HepG2 (cell line): ENCODE data around the gene CCDC167. TPM values are rescaled to one million over a fixed set of nuclear protein-coding genes. Genes with fewer than 3 reads are reported as not detected.

ENCODE experiments used
- ATAC-seq: fragments of 200-7000 bp; cut with Tn5 transposase; 3 replicates; pipeline ENCODE4 v1.9.1; 2020; ENCODE audit warnings: mild to moderate bottlenecking, moderate library complexity
- BruUV-seq: library from RNA; stranded (reverse); fragments of 400-500 nt; replicated peaks from 2 replicates; lab custom pipeline; 2021; lab: Mats Ljungman, UMichigan
- CTCF ChIA-PET: fragments of 300-600 bp; formaldehyde crosslinking; extraction: SDS; loops from one replicate; lab custom pipeline; 2021; ENCODE audit warnings: low total read pairs, inconsistent platforms, low intra/inter-chr PET ratio; lab: Yijun Ruan, JAX
- POLR2A ChIA-PET: fragments of 350-600 bp; sonication (Branson Sonifier 250); formaldehyde crosslinking; loops from one replicate; lab custom pipeline; 2020; ENCODE audit warnings: antibody characterized with exemption, inconsistent platforms; lab: Yijun Ruan, JAX
- DNase-seq: peaks from one replicate; pipeline ENCODE4 v3.0.0-alpha.2; 2015; ENCODE audit warnings: low spot score
- FAIRE-seq: peaks from 3 replicates; lab custom pipeline; 2011; peaks lifted over from hg19 to GRCh38; lab: Jason Lieb, UNC
- H2AFZ ChIP-seq: one replicate; pipeline ENCODE4 v1.6.1; 2011; ENCODE audit warnings: low read length, inconsistent platforms
- H3K27ac ChIP-seq: fragments of 300-600 bp; 3 replicates; pipeline ENCODE4 v1.8.0; 2011; ENCODE audit warnings: mixed run types, mild to moderate bottlenecking, mixed read lengths, low read length, inconsistent platforms; ENCODE audit not compliant: insufficient read depth; ENCODE audit errors: extremely low read length
- H3K27me3 ChIP-seq, 2 experiments: fragments of 200-600 bp in 1 of 2; 2 replicates in 1 of 2; 3 replicates in 1 of 2; pipeline versions ENCODE4 v1.6.0 to v1.8.0; 2011; ENCODE audit warnings: low read length in 2 of 2, mild to moderate bottlenecking in 2 of 2, moderate library complexity in 2 of 2, inconsistent platforms in 1 of 2; ENCODE audit not compliant: insufficient read depth in 2 of 2, control insufficient read depth in 1 of 2
- H3K36me3 ChIP-seq, 2 experiments: fragments of 200-600 bp in 1 of 2; replicated peaks in 1 of 2; 2 replicates in 1 of 2; 3 replicates in 1 of 2; pipeline versions ENCODE4 v1.5.1 to v1.8.0; 2011; ENCODE audit warnings: low read length in 2 of 2, inconsistent platforms in 1 of 2; ENCODE audit not compliant: insufficient read depth in 2 of 2, control insufficient read depth in 1 of 2
- H3K4me1 ChIP-seq: 2 replicates; pipeline ENCODE4 v1.5.1; 2012; ENCODE audit warnings: low read length, inconsistent platforms; ENCODE audit not compliant: insufficient read depth
- H3K4me2 ChIP-seq: 2 replicates; pipeline ENCODE4 v1.6.0; 2011; ENCODE audit warnings: low read depth, low read length, inconsistent platforms
- H3K4me3 ChIP-seq, 3 experiments: fragments of 200-600 bp in 1 of 3; sonication (generic), shearing (Covaris generic) in 1 of 3; replicated peaks in 1 of 3; 2 replicates each; pipeline ENCODE4 v1.5.1; 2011 to 2016; ENCODE audit warnings: low read length in 3 of 3, inconsistent platforms in 2 of 3, low read depth in 2 of 3, mild to moderate bottlenecking in 2 of 3, control low read depth in 1 of 3, mixed read lengths in 1 of 3; ENCODE audit not compliant: insufficient read depth in 1 of 3
- H3K79me2 ChIP-seq: one replicate; pipeline ENCODE4 v1.6.1; 2011; ENCODE audit warnings: low read length, inconsistent platforms; ENCODE audit not compliant: insufficient read depth
- H3K9ac ChIP-seq: 2 replicates; pipeline ENCODE4 v1.6.0; 2011; ENCODE audit warnings: mild to moderate bottlenecking, low read depth, low read length, inconsistent platforms; ENCODE audit not compliant: insufficient read depth
- H3K9me3 ChIP-seq: 2 replicates; pipeline ENCODE4 v1.5.1; 2012; ENCODE audit warnings: mild to moderate bottlenecking, low read length
- H4K20me1 ChIP-seq: 2 replicates; pipeline ENCODE4 v1.6.0; 2011; ENCODE audit warnings: inconsistent platforms, mild to moderate bottlenecking, low read length, moderate library complexity; ENCODE audit not compliant: insufficient read depth
- HOXA3 ChIP-seq: sonication (generic); formaldehyde crosslinking; IDR thresholded peaks from 2 replicates; pipeline ENCODE4 v1.5.0; 2020; ENCODE audit warnings: missing genetic modification reagents
- POLR2AphosphoS5 ChIP-seq: IDR thresholded peaks from 2 replicates; pipeline ENCODE4 v1.6.1; 2012; ENCODE audit warnings: low read depth, low read length
- TEAD2 ChIP-seq: sonication (generic); formaldehyde crosslinking; IDR thresholded peaks from 2 replicates; pipeline ENCODE4 v1.9.0; 2021; ENCODE audit warnings: missing genetic modification reagents
- ZNF619 ChIP-seq: sonication (generic); formaldehyde crosslinking; IDR thresholded peaks from 2 replicates; pipeline ENCODE4 v1.4.0; 2020; ENCODE audit warnings: mild to moderate bottlenecking, missing genetic modification reagents
- WGBS: methylation state at CpG from one replicate; pipeline ENCODE4 v1.1.6; 2017; ENCODE audit warnings: low lambda C conversion rate; 5-methylcytosine and 5-hydroxymethylcytosine counted together
- in situ Hi-C: cut with HindIII; loops from 2 replicates; pipeline ENCODE4 v1.10.0; 2017; ENCODE audit warnings: low pct_unique_long_range_greater_than_20kb; ENCODE audit not compliant: extremely low pct_ligation_motif_present
- intact Hi-C: fragments of 100-400 bp; cut with micrococcal nuclease; formaldehyde crosslinking; loops from one replicate; pipeline ENCODE4 v1.10.0; 2022; ENCODE audit not compliant: unreplicated experiment
- polyA plus RNA-seq, 8 experiments: library from polyadenylated mRNA; depleted of rRNA in 3 of 8; stranded (reverse) in 7 of 8; unstranded in 1 of 8; fragments of >200 nt; fragmentation: Illumina TruSeq in 4 of 8; extraction: Trizol in 4 of 8; gene quantifications; 2 replicates each; pipeline versions ENCODE4 v1.2.1 to v1.2.3, GENCODE V29; 2011 to 2016; ENCODE audit warnings: low read depth in 4 of 8, missing spikeins in 1 of 8, mixed read lengths in 1 of 8; ENCODE audit not compliant: insufficient read depth in 1 of 8
- total RNA-seq, 5 experiments: library from RNA; depleted of rRNA; stranded (reverse); fragments of >200 nt; fragmentation: Illumina TruSeq; extraction: Trizol; gene quantifications; 2 replicates each; pipeline ENCODE4 v1.2.3, GENCODE V29; 2016; ENCODE audit warnings: low read depth in 1 of 5
- TF ChIP-seq, protein P1 (sequence below): sonication (generic); formaldehyde crosslinking; IDR thresholded peaks from 2 replicates; pipeline ENCODE4 v1.5.0; 2020; ENCODE audit warnings: missing genetic modification reagents
- TF ChIP-seq, protein P2 (sequence below): IDR thresholded peaks from 2 replicates; pipeline ENCODE4 v1.6.1; 2016
- TF ChIP-seq, protein P3 (sequence below): sonication (generic); formaldehyde crosslinking; IDR thresholded peaks from 2 replicates; pipeline ENCODE4 v1.5.0; 2020; ENCODE audit warnings: mild to moderate bottlenecking, missing genetic modification reagents, borderline replicate concordance

Gene CCDC167
- total and polyA plus RNA-seq, 2 of the 13 experiments (the other 11 are each of a cell fraction or from before 2014, with no cell fraction given): 48.4 to 66.8 TPM

DNA sequence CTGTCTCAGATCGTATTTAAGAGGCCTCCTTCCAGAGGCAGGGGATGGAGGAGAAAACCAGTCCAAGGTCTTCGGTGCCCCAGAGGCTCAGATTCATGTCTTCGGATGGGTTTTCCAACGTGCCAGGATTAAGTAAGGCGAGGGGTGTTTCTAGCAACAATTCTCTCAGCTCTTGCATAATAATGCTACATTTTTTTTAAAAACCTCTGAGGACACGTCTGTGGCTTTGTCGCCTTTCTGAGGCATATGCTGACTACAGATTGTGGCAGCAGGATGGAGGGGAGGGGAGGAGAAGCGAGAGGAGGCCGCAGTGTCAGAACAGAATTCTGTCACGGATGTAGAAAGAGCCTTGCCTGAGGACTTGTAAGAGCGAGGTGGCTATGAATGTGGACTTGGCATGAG lies 17.7 kb upstream of the CCDC167 start:
- TF ChIP-seq ZNF619 (no peak), POLR2AphosphoS5 (no peak), HOXA3 (CRISPR knock-in tag) (no peak), TEAD2 (CRISPR knock-in tag) (no peak)
- TF ChIP-seq, protein P1, sequence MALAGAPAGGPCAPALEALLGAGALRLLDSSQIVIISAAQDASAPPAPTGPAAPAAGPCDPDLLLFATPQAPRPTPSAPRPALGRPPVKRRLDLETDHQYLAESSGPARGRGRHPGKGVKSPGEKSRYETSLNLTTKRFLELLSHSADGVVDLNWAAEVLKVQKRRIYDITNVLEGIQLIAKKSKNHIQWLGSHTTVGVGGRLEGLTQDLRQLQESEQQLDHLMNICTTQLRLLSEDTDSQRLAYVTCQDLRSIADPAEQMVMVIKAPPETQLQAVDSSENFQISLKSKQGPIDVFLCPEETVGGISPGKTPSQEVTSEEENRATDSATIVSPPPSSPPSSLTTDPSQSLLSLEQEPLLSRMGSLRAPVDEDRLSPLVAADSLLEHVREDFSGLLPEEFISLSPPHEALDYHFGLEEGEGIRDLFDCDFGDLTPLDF (CRISPR knock-in tag): no peak
- TF ChIP-seq, protein P2, sequence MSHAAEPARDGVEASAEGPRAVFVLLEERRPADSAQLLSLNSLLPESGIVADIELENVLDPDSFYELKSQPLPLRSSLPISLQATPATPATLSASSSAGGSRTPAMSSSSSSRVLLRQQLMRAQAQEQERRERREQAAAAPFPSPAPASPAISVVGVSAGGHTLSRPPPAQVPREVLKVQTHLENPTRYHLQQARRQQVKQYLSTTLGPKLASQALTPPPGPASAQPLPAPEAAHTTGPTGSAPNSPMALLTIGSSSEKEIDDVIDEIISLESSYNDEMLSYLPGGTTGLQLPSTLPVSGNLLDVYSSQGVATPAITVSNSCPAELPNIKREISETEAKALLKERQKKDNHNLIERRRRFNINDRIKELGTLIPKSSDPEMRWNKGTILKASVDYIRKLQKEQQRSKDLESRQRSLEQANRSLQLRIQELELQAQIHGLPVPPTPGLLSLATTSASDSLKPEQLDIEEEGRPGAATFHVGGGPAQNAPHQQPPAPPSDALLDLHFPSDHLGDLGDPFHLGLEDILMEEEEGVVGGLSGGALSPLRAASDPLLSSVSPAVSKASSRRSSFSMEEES (CRISPR knock-in tag): no peak
- TF ChIP-seq, protein P3, sequence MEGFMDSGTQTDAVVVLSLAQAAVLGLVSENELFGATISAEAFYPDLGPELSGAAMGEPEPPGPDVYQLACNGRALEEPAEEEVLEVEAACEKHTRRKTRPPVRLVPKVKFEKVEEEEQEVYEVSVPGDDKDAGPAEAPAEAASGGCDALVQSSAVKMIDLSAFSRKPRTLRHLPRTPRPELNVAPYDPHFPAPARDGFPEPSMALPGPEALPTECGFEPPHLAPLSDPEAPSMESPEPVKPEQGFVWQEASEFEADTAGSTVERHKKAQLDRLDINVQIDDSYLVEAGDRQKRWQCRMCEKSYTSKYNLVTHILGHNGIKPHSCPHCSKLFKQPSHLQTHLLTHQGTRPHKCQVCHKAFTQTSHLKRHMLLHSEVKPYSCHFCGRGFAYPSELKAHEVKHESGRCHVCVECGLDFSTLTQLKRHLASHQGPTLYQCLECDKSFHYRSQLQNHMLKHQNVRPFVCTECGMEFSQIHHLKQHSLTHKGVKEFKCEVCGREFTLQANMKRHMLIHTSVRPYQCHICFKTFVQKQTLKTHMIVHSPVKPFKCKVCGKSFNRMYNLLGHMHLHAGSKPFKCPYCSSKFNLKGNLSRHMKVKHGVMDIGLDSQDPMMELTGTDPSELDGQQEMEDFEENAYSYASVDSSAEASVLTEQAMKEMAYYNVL: no peak
- TF ChIP-seq, all 625 proteins: peak for 0
- in situ Hi-C loops: no loop called here
- Histone ChIP-seq H3K79me2 (no peaks in the 10 kb centered on the region), H3K9me3 (no peaks in the 10 kb centered on the region), H3K9ac (no peak overlapping the region), H3K36me3 (no peaks in the 10 kb centered on the region), H3K27ac (no peak overlapping the region), H3K27me3 (peaks cover 2 to 38% of the 10 kb centered on the region in 2 experiments; a peak in 4 of 5 replicates), H4K20me1 (no peaks in the 10 kb centered on the region), H3K4me2 (no peak overlapping the region), H3K4me1 (peaks cover 30% of the 10 kb centered on the region), H2AFZ (no peak overlapping the region), H3K4me3 (no peak overlapping the region)
- intact Hi-C loops: no loop called here
- no TSS peak for BruUV-seq
- WGBS: 37% methylated on average over 11 of the region's 11 CpGs
- DNase-seq (no peak), ATAC-seq (no peak), FAIRE-seq (no peak)
- POLR2A ChIA-PET: interaction anchor here (1.8 kb wide), 1 partner anchor 18 kb away, joined by 8 read pairs; the partner anchor contains the start of gene CCDC167
- CTCF ChIA-PET: no interaction called here
